Ovary (tissue), 9 donors: Measurements from ENCODE around the gene THRB. TPM values are rescaled to one million over a fixed set of nuclear protein-coding genes. Genes with fewer than 3 reads are reported as not detected.

ENCODE experiments used
- DNase-seq, 5 donors: peaks; one replicate each; pipeline ENCODE4 v3.0.0-alpha.2; 2019 to 2020
- H3K27ac ChIP-seq, 2 donors: fragments of 200-600 bp; one replicate each; pipeline versions ENCODE4 v1.5.1 to v1.8.0; 2019 to 2022
- H3K27me3 ChIP-seq: fragments of 200-600 bp; one replicate; pipeline ENCODE4 v1.8.0; 2022
- H3K36me3 ChIP-seq: fragments of 200-600 bp; sonication (generic); one replicate; pipeline ENCODE4 v1.5.1; 2019
- H3K4me1 ChIP-seq: one replicate; pipeline ENCODE4 v1.8.1; 2013; ENCODE audit warnings: mild to moderate bottlenecking, moderate library complexity; ENCODE audit not compliant: insufficient read depth
- H3K4me3 ChIP-seq: fragments of 200-600 bp; sonication (generic); one replicate; pipeline ENCODE4 v1.5.1; 2017
- H3K9me3 ChIP-seq, 2 donors: fragments of 200-600 bp in 1 of 2; sonication (generic) in 1 of 2; one replicate each; pipeline versions ENCODE4 v1.5.1 to v1.8.1; 2013 to 2019; ENCODE audit warnings: mild to moderate bottlenecking in 1 of 2, moderate library complexity in 1 of 2
- EP300 ChIP-seq: sonication (generic); formaldehyde crosslinking; IDR thresholded peaks from one replicate; pipeline ENCODE4 v1.6.1; 2017; ENCODE audit warnings: antibody characterized with exemption
- POLR2A ChIP-seq: fragments of 450-650 bp; IDR thresholded peaks from one replicate; pipeline ENCODE4 v1.6.1; 2017; ENCODE audit warnings: antibody characterized with exemption, mild to moderate bottlenecking, moderate library complexity
- WGBS, 3 donors: extraction: QIAGEN DNeasy Blood & Tissue Kit in 1 of 3; methylation state at CpG; one replicate each; pipeline versions ENCODE4 v1.1.5 to v1.1.7; 2013 to 2017; 5-methylcytosine and 5-hydroxymethylcytosine counted together
- intact Hi-C, 4 donors: fragments of 100-400 bp; cut with DNase I; formaldehyde crosslinking; loops; one replicate each; pipeline versions ENCODE4 v1.11.0 to v1.15.1; 2022 to 2023
- polyA plus RNA-seq, 2 donors: library from polyadenylated mRNA; stranded (reverse); fragments of 200-250 nt in 1 of 2; fragments of 350-450 nt in 1 of 2; fragmentation: Illumina TruSeq in 1 of 2; extraction: RNeasy Lipid Tissue Mini Kit (QIAGEN cat#74804) in 1 of 2; gene quantifications; one replicate each; pipeline ENCODE4 v1.2.3, GENCODE V29; 2013 to 2014
- total RNA-seq, 7 donors: library from RNA; depleted of rRNA in 2 of 7; stranded (reverse); fragments of >200 nt in 2 of 7; fragmentation: NEBNext Ultra II Directional in 3 of 7; extraction: Animal tissue kit (Norgen Biotek cat#: 25700) in 3 of 7; gene quantifications; one replicate each; pipeline versions ENCODE4 v1.1.0 to v1.2.4, GENCODE V29; 2016 to 2023
- TF ChIP-seq, protein P1 (sequence below), 3 donors: fragments of 450-650 bp in 2 of 3; fragments of 200-600 bp in 1 of 3; IDR thresholded peaks; one replicate each; pipeline versions ENCODE4 v1.5.1 to v1.8.0; 2016 to 2022; ENCODE audit warnings: antibody characterized with exemption in 3 of 3, mild to moderate bottlenecking in 1 of 3
- donor health status: DM: no; HTN: no; CAD: no; lungs with moderate emphysema.
- donor health status: DM: no; HTN: no; CAD: no.
- donor health status: Bipolar disorder and iron deficiency.
- donor health status: DM: yes; HTN: yes; CAD: no.
- donor health status: DM: no; HTN: no; CAD: no.
- donor health status: DM: yes; HTN: yes; CAD: no.

The THRB gene
- total and polyA plus RNA-seq, 9 donors = 0.91 to 6.5 (median 3.2) TPM

DNA sequence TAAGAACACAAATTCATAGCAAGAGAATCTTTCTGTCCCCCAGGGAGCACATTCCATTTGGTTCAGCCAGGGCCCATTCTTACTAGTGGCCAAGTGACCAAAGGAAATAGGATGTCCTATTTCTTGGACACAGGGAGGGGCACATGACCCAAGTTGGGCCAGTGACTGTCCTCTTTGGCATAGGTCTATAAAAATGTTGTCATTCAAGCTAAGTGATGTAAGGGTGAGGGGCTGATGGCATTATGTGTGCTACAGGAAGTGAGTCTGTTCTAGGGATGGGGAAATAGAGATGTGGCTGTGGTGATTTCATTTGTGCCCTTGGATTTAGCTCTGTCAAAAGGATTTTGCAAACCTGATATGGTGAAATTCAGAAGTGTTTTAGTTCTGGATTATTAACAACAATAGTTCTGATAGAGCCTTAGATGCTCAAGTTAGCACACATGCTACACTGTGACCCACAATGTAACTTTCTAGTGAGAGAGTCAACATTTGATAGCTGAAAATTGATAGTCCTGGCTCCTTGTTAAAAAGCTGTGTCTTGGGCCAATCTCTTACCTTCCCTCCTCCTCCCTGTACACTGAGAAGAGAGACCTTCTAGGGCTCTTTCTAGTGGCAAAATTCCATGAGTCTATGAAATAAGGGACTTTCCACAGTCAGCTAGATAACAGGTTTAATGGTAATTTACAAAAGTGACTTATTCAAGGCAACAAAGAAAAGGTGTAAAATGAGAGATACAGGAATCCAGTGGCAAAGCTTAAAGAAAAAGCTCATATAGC lies 117.2 kb downstream of the THRB start:
- DNase-seq = no peak
- Histone ChIP-seq H3K27ac (no peak overlapping the region), H3K9me3 (no peaks in the 10 kb centered on the region), H3K4me1 (peaks cover 1% of the 10 kb centered on the region), H3K4me3 (no peak overlapping the region), H3K27me3 (no peaks in the 10 kb centered on the region), H3K36me3 (no peaks in the 10 kb centered on the region)
- intact Hi-C loops = no loop called here
- no peak for TF ChIP-seq POLR2A
- no peak for TF ChIP-seq EP300
- TF ChIP-seq, protein P1, sequence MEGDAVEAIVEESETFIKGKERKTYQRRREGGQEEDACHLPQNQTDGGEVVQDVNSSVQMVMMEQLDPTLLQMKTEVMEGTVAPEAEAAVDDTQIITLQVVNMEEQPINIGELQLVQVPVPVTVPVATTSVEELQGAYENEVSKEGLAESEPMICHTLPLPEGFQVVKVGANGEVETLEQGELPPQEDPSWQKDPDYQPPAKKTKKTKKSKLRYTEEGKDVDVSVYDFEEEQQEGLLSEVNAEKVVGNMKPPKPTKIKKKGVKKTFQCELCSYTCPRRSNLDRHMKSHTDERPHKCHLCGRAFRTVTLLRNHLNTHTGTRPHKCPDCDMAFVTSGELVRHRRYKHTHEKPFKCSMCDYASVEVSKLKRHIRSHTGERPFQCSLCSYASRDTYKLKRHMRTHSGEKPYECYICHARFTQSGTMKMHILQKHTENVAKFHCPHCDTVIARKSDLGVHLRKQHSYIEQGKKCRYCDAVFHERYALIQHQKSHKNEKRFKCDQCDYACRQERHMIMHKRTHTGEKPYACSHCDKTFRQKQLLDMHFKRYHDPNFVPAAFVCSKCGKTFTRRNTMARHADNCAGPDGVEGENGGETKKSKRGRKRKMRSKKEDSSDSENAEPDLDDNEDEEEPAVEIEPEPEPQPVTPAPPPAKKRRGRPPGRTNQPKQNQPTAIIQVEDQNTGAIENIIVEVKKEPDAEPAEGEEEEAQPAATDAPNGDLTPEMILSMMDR (IDR thresholded peaks at IDR 0.05) = no peak

DNA sequence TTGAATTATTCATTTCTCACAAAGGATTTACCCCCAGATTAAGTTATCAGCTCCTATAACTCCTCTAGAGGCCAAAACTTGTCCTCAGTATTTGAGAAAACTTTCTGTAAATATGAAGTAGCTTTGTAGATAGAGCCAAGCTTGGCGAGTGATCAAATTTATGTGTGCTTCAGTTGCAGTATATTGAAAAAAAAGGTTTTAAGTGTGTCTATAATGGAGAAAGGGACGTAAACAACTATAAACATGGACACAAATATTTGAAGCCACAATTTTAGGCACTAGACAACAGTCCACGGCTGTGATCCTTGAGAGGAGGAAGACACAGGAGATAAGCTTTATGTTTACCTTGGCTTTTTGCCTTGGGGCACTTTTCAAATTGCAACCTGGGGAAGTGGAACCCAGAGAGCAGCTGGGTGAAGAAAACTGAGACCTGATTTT lies 118.7 kb downstream of the THRB start:
- Histone ChIP-seq H3K27me3 (no peaks in the 10 kb centered on the region), H3K4me3 (no peak overlapping the region), H3K4me1 (peaks cover 1% of the 10 kb centered on the region), H3K9me3 (no peaks in the 10 kb centered on the region), H3K36me3 (no peaks in the 10 kb centered on the region), H3K27ac (no peak overlapping the region)
- WGBS, 3 donors = 37 to 45% (median 44%) methylated on average over 3 of the region's 3 CpGs
- no peak for DNase-seq
- TF ChIP-seq POLR2A (no peak), EP300 (no peak)
- TF ChIP-seq, protein P1 (IDR thresholded peaks at IDR 0.05) = no peak
- intact Hi-C loops = no loop called here

GRCh38 chr3:24374801-24375200 lies 119.8 kb downstream of the THRB start:
- TF ChIP-seq EP300 (no peak), POLR2A (no peak)
- TF ChIP-seq, protein P1 (IDR thresholded peaks at IDR 0.05) = no peak
- H3K4me1 ChIP-seq = peaks cover 1% of the 10 kb centered on the region
- WGBS, 3 donors = 21 to 29% (median 22%) methylated on average over 1 of the region's 1 CpG

GRCh38 chr3:24373198-24373959 lies 121.3 kb downstream of the THRB start:
- peaks cover 1% of the 10 kb centered on the region for H3K4me1 ChIP-seq
- no peak overlapping the region for H3K27ac ChIP-seq
- intact Hi-C loops = no loop called here

More at GRCh38 chr3:24374801-24375200, 119.8 kb downstream of the THRB start:
- Histone ChIP-seq H3K36me3 (no peaks in the 10 kb centered on the region), H3K27ac (no peak overlapping the region), H3K27me3 (no peaks in the 10 kb centered on the region), H3K9me3 (no peaks in the 10 kb centered on the region), H3K4me3 (no peak overlapping the region)
- no peak for DNase-seq
- intact Hi-C loops = no loop called here

More at GRCh38 chr3:24373198-24373959, 121.3 kb downstream of the THRB start:
- H3K9me3 ChIP-seq = no peaks in the 10 kb centered on the region
- 76 to 84% (median 76%) methylated on average over 9 of the region's 9 CpGs for WGBS, 3 donors
- no peak for TF ChIP-seq POLR2A
- no peak for TF ChIP-seq EP300
- TF ChIP-seq, protein P1 (IDR thresholded peaks at IDR 0.05) = no peak
- no peak for DNase-seq
- no peaks in the 10 kb centered on the region for H3K36me3 ChIP-seq
- no peaks in the 10 kb centered on the region for H3K27me3 ChIP-seq
- no peak overlapping the region for H3K4me3 ChIP-seq
